SK-N-SH treated with all-trans-retinoic acid at 6 μM for 48 hours (cell line): Measurements from ENCODE around the gene UTF1.

Source experiments
- ATAC-seq: fragments of 200-7000 bp; cut with Tn5 transposase; 3 replicates; pipeline ENCODE4 v1.9.1; 2020; ENCODE audit warnings: mild to moderate bottlenecking, moderate library complexity
- ARNTL ChIP-seq: fragments of 450-650 bp; formaldehyde crosslinking; IDR thresholded peaks from 2 replicates; pipeline ENCODE4 v1.5.0; 2020; ENCODE audit warnings: low read depth, mild to moderate bottlenecking, moderate library complexity, borderline replicate concordance
- CREB5 ChIP-seq: fragments of 250-450 bp; sonication (Bioruptor Pico); IDR thresholded peaks from 2 replicates; pipeline ENCODE4 v1.5.1; 2020; ENCODE audit warnings: low read depth, mild to moderate bottlenecking, moderate library complexity
- CSDC2 ChIP-seq: fragments of 250-450 bp; sonication (Bioruptor Pico); IDR thresholded peaks from 2 replicates; pipeline ENCODE4 v1.5.0; 2020; ENCODE audit warnings: mild to moderate bottlenecking, moderate library complexity
- CSRNP3 ChIP-seq: fragments of 250-450 bp; sonication (Bioruptor Pico); IDR thresholded peaks from 2 replicates; pipeline ENCODE4 v1.5.1; 2021; ENCODE audit warnings: mild to moderate bottlenecking, moderate library complexity
- GLIS3 ChIP-seq: fragments of 250-450 bp; sonication (Bioruptor Pico); IDR thresholded peaks from 2 replicates; pipeline ENCODE4 v1.5.0; 2020; ENCODE audit warnings: mild to moderate bottlenecking, moderate library complexity
- ISL1 ChIP-seq: fragments of 250-450 bp; sonication (Bioruptor Pico); IDR thresholded peaks from 2 replicates; pipeline ENCODE4 v2.1.2; 2022; ENCODE audit warnings: mild to moderate bottlenecking, moderate library complexity
- OSR1 ChIP-seq: fragments of 250-450 bp; sonication (Bioruptor Pico); IDR thresholded peaks from 2 replicates; pipeline ENCODE4 v1.8.0; 2022; ENCODE audit warnings: moderate library complexity, mild to moderate bottlenecking, inconsistent platforms
- PATZ1 ChIP-seq: fragments of 250-450 bp; sonication (Bioruptor Pico); IDR thresholded peaks from 2 replicates; pipeline ENCODE4 v1.8.0; 2020; ENCODE audit warnings: mild to moderate bottlenecking, moderate library complexity, borderline replicate concordance
- POU6F1 ChIP-seq: fragments of 250-450 bp; sonication (Bioruptor Pico); IDR thresholded peaks from 2 replicates; pipeline ENCODE4 v1.8.0; 2021; ENCODE audit warnings: low read depth, mild to moderate bottlenecking, moderate library complexity, borderline replicate concordance
- RARB ChIP-seq: fragments of 250-450 bp; sonication (Bioruptor Pico); IDR thresholded peaks from 2 replicates; pipeline ENCODE4 v1.8.0; 2021; ENCODE audit warnings: mild to moderate bottlenecking, moderate library complexity
- TCF4 ChIP-seq: fragments of 250-450 bp; sonication (Bioruptor Pico); IDR thresholded peaks from 2 replicates; pipeline ENCODE4 v1.8.0; 2021; ENCODE audit warnings: mild to moderate bottlenecking, moderate library complexity, borderline replicate concordance
- TOX ChIP-seq: fragments of 250-450 bp; sonication (Bioruptor Pico); IDR thresholded peaks from 2 replicates; pipeline ENCODE4 v1.8.0; 2021; ENCODE audit warnings: mild to moderate bottlenecking, moderate library complexity, borderline replicate concordance
- TSHZ2 ChIP-seq: fragments of 250-450 bp; sonication (Bioruptor Pico); IDR thresholded peaks from 2 replicates; pipeline ENCODE4 v1.5.0; 2020; ENCODE audit warnings: mild to moderate bottlenecking, moderate library complexity
- ZC3H10 ChIP-seq: fragments of 250-450 bp; sonication (Bioruptor Pico); IDR thresholded peaks from 2 replicates; pipeline ENCODE4 v1.5.1; 2021; ENCODE audit warnings: mild to moderate bottlenecking, moderate library complexity
- ZFP3 ChIP-seq: fragments of 250-450 bp; sonication (Bioruptor Pico); IDR thresholded peaks from 2 replicates; pipeline ENCODE4 v1.5.0; 2020; ENCODE audit warnings: mild to moderate bottlenecking, moderate library complexity
- ZFP30 ChIP-seq: fragments of 450-650 bp; formaldehyde crosslinking; IDR thresholded peaks from 2 replicates; pipeline ENCODE4 v1.5.0; 2022; ENCODE audit warnings: mild to moderate bottlenecking, moderate library complexity
- ZNF565 ChIP-seq: fragments of 450-650 bp; formaldehyde crosslinking; conservative IDR thresholded peaks from 2 replicates; pipeline ENCODE4 v1.5.0; 2020; ENCODE audit warnings: low read depth, mild to moderate bottlenecking, moderate library complexity
- ZNF70 ChIP-seq: fragments of 450-650 bp; formaldehyde crosslinking; IDR thresholded peaks from 2 replicates; pipeline ENCODE4 v1.5.0; 2020; ENCODE audit warnings: mild to moderate bottlenecking, moderate library complexity
- ZNF8 ChIP-seq: fragments of 450-650 bp; formaldehyde crosslinking; IDR thresholded peaks from 2 replicates; pipeline ENCODE4 v1.5.0; 2020; ENCODE audit warnings: mild to moderate bottlenecking, moderate library complexity

Gene UTF1

GRCh38 chr10:133198621-133199487, 31.2 kb upstream of the UTF1 start:
- TF ChIP-seq PATZ1 (CRISPR knock-in tag) (no peak), POU6F1 (CRISPR knock-in tag) (no peak), ISL1 (CRISPR knock-in tag) (no peak), RARB (no peak), CREB5 (CRISPR knock-in tag) (no peak), ZFP3 (CRISPR knock-in tag) (no peak), OSR1 (no peak), CSRNP3 (CRISPR knock-in tag) (no peak), TSHZ2 (CRISPR knock-in tag) (no peak), ZC3H10 (CRISPR knock-in tag) (no peak), GLIS3 (CRISPR knock-in tag) (no peak), ZNF8 (CRISPR knock-in tag) (no peak), ZNF565 (CRISPR knock-in tag) (no peak)
- TF ChIP-seq, all 23 proteins: peak for 0
- ATAC-seq = no peak

- ATAC-seq = no peak
- TF ChIP-seq CREB5 (CRISPR knock-in tag) = no peak
- TF ChIP-seq ARNTL (CRISPR knock-in tag) = no peak
- TF ChIP-seq TOX (CRISPR knock-in tag) = no peak
- TF ChIP-seq ZC3H10 (CRISPR knock-in tag) = no peak
- TF ChIP-seq ZNF565 (CRISPR knock-in tag) = no peak
- TF ChIP-seq PATZ1 (CRISPR knock-in tag) = no peak
- no peak for TF ChIP-seq ZFP30 (CRISPR knock-in tag)
- TF ChIP-seq POU6F1 (CRISPR knock-in tag) = no peak
- TF ChIP-seq TCF4 = no peak
- TF ChIP-seq ZNF8 (CRISPR knock-in tag) = no peak
- no peak for TF ChIP-seq CSDC2 (CRISPR knock-in tag)
- no peak for TF ChIP-seq TSHZ2 (CRISPR knock-in tag)
- no peak for TF ChIP-seq OSR1
- no peak for TF ChIP-seq ZNF70 (CRISPR knock-in tag)
Measured at GRCh38 chr10:133199488-133199885, 30.5 kb upstream of the UTF1 start.
